Measurements from ENCODE around the gene GPR139. TPM values are rescaled to one million over a fixed set of nuclear protein-coding genes. Genes with fewer than 3 reads are reported as not detected.

GPR139 gene
- total RNA-seq, 1 experiment from 2014 or later, result not detected

DNA sequence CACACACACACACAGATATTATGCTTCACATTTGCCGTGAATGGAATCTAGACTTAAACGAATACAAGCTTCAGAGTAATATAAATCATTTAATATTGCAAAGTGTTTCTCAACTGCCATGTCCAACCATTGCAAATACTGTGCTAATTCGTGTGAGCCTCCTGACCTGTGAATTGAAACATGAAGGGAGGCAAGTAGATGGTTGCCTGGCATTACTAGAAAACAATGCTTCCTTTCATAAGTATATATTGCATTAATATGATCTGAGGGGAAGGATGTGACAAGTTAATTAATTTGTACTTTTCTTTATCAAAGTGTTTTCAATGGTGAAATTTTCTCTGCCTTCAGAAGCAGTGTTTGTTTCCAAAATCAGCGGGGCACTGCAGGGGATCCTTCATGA, 25.7 kb upstream of the GPR139 start:
- Mint-ChIP-seq H3K36me3 (ENCODE audit: insufficient read depth, unreplicated experiment) (no peaks in the 10 kb centered on the region), H3K4me1 (ENCODE audit: low read depth, unreplicated experiment) (no peaks in the 10 kb centered on the region), H3K9me3 (ENCODE audit: low read depth, unreplicated experiment) (no peaks in the 10 kb centered on the region), H3K27ac (ENCODE audit: unreplicated experiment) (no peak overlapping the region), H3K27me3 (ENCODE audit: unreplicated experiment) (peaks cover 65% of the 10 kb centered on the region), H3K4me3 (ENCODE audit: low read depth, unreplicated experiment) (no peak overlapping the region)
- BruUV-seq (replicated peaks), result no TSS peak
- TF ChIP-seq, protein P1, sequence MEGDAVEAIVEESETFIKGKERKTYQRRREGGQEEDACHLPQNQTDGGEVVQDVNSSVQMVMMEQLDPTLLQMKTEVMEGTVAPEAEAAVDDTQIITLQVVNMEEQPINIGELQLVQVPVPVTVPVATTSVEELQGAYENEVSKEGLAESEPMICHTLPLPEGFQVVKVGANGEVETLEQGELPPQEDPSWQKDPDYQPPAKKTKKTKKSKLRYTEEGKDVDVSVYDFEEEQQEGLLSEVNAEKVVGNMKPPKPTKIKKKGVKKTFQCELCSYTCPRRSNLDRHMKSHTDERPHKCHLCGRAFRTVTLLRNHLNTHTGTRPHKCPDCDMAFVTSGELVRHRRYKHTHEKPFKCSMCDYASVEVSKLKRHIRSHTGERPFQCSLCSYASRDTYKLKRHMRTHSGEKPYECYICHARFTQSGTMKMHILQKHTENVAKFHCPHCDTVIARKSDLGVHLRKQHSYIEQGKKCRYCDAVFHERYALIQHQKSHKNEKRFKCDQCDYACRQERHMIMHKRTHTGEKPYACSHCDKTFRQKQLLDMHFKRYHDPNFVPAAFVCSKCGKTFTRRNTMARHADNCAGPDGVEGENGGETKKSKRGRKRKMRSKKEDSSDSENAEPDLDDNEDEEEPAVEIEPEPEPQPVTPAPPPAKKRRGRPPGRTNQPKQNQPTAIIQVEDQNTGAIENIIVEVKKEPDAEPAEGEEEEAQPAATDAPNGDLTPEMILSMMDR (IDR thresholded peaks at IDR 0.05; ENCODE audit: unreplicated experiment), result no peak
- DNase-seq, result no peak
- intact Hi-C loops (cut with micrococcal nuclease; ENCODE audit: unreplicated experiment), result no loop called here
- CTCF ChIA-PET, result no interaction called here

DNA sequence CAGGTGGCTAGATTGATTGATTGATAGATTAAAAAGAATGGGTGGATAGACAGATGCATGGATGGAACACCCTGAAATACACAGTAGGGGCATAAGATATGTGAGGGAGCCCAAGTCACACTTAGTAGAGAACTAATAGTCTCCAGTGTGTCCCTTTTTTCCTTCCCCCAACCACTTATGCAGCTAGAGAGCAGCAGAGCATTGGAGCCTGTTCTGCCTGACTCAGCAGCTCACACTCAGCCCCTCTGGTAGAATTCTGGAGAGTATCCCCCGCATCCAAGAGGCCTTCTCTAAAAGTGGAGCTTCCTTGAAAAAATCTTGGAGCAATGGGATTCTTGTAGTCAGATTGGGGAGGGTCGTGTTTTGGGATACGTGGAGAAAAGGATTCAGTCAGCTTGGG, 20.5 kb upstream of the GPR139 start:
- H3K4me3 Mint-ChIP-seq (ENCODE audit: low read depth, unreplicated experiment), result no peak overlapping the region
- peaks cover 72% of the 10 kb centered on the region for H3K27me3 Mint-ChIP-seq (ENCODE audit: unreplicated experiment)
- BruUV-seq (replicated peaks), result no TSS peak

GRCh38 chr16:20089246-20089965, 15.7 kb upstream of the GPR139 start:
- Mint-ChIP-seq H3K4me3 (ENCODE audit: low read depth, unreplicated experiment) (no peak overlapping the region), H3K4me1 (ENCODE audit: low read depth, unreplicated experiment) (no peaks in the 10 kb centered on the region), H3K9me3 (ENCODE audit: low read depth, unreplicated experiment) (no peaks in the 10 kb centered on the region), H3K27ac (ENCODE audit: unreplicated experiment) (no peak overlapping the region), H3K36me3 (ENCODE audit: insufficient read depth, unreplicated experiment) (no peaks in the 10 kb centered on the region), H3K27me3 (ENCODE audit: unreplicated experiment) (peaks cover 64% of the 10 kb centered on the region)
- CTCF ChIA-PET, result no interaction called here
- TF ChIP-seq, protein P1 (IDR thresholded peaks at IDR 0.05; ENCODE audit: unreplicated experiment), result no peak
- no peak for DNase-seq
- intact Hi-C loops (cut with micrococcal nuclease; ENCODE audit: unreplicated experiment), result loop anchor here (10.0 kb wide), 1 partner anchor 185 kb away; no protein-coding TSS in a partner anchor
- BruUV-seq (replicated peaks), result no TSS peak

More for the DNA sequence above, 20.5 kb upstream of the GPR139 start:
- H3K4me1 Mint-ChIP-seq (ENCODE audit: low read depth, unreplicated experiment), result no peaks in the 10 kb centered on the region
- H3K36me3 Mint-ChIP-seq (ENCODE audit: insufficient read depth, unreplicated experiment), result no peaks in the 10 kb centered on the region
- no peak for DNase-seq
- TF ChIP-seq, protein P1 (IDR thresholded peaks at IDR 0.05; ENCODE audit: unreplicated experiment), result no peak
- intact Hi-C loops (cut with micrococcal nuclease; ENCODE audit: unreplicated experiment), result no loop called here
- H3K9me3 Mint-ChIP-seq (ENCODE audit: low read depth, unreplicated experiment), result no peaks in the 10 kb centered on the region
- CTCF ChIA-PET, result no interaction called here
- no peak overlapping the region for H3K27ac Mint-ChIP-seq (ENCODE audit: unreplicated experiment)

GRCh38 chr16:20084624-20085226, 11.0 kb upstream of the GPR139 start:
- peak; percentile 22 for DNase-seq
- intact Hi-C loops (cut with micrococcal nuclease; ENCODE audit: unreplicated experiment), result loop anchor here (10.0 kb wide), 1 partner anchor 180 kb away; no protein-coding TSS in a partner anchor
- CTCF ChIA-PET, result no interaction called here
- Mint-ChIP-seq H3K36me3 (ENCODE audit: insufficient read depth, unreplicated experiment) (no peaks in the 10 kb centered on the region), H3K4me3 (ENCODE audit: low read depth, unreplicated experiment) (no peak overlapping the region), H3K9me3 (ENCODE audit: low read depth, unreplicated experiment) (no peaks in the 10 kb centered on the region), H3K4me1 (ENCODE audit: low read depth, unreplicated experiment) (no peaks in the 10 kb centered on the region), H3K27ac (ENCODE audit: unreplicated experiment) (no peak overlapping the region), H3K27me3 (ENCODE audit: unreplicated experiment) (peaks cover 46% of the 10 kb centered on the region)
- no TSS peak for BruUV-seq (replicated peaks)
- TF ChIP-seq, protein P1 (IDR thresholded peaks at IDR 0.05; ENCODE audit: unreplicated experiment), result no peak

All from Calu3 (cell line).